ENCODE measurements around the gene OR2A5.
"Not testable (repeated sequence)": the region's sequence is repeated elsewhere in the genome, so short reads cannot be mapped to it uniquely, and the experiment has no call there.

Gene OR2A5, protein sequence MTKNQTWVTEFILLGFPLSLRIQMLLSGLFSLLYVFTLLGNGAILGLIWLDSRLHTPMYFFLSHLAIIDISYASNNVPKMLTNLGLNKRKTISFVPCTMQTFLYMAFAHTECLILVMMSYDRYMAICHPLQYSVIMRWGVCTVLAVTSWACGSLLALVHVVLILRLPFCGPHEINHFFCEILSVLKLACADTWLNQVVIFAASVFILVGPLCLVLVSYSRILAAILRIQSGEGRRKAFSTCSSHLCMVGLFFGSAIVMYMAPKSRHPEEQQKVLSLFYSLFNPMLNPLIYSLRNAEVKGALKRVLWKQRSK

DNA sequence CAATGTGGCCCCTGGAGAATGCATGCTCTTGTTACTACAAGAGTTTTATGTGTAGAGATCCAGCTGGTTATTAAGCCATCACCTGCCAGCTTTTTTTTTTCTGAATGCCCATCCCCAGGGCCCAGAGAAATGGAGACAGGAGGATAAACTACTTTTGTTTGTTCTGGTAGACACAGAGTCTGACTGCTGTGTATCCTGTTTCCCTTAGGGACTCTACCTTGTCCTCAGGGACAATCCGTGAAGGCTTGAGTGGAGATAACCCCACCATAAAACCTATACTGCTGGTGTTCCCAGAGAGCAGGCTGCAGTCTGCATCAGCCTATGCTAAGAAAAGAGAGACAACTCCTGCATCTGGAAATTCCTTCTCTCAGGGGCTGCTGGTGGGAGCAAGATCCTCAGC, at the start of gene OR2A5:
TSS of gene OR2A5 (plus strand) at position 301 of the 400 bp plus-strand sequence. CDS start 1,454 bp downstream, outside the sequence.
- no peak for DNase-seq (ENCODE audit: low read depth)

DNA sequence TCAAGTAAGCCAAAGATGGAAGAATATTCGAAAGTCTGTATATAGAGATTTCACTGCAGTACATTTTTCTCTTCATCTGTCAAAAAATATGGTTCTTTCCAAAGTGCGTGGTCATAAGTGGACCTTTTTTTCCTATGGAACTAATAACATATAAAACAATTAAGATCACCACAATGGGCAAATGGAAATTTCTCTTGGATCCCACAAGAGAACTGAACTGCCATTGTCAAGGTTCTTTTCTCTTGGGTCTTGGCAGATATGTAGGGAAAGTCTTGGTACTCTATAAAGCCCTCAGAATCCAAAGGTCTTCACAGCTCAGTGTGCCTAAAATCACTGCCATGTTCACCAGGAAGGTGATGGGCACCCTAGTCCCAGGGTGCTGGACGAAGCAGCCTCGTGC, 48.7 kb upstream of the OR2A5 start, which contains the start of gene OR6B1:
TSS of gene OR6B1 (plus strand) at position 301 of the 400 bp plus-strand sequence. CDS start 3,677 bp downstream, outside the sequence.
- no peak for DNase-seq (ENCODE audit: low read depth)

DNA sequence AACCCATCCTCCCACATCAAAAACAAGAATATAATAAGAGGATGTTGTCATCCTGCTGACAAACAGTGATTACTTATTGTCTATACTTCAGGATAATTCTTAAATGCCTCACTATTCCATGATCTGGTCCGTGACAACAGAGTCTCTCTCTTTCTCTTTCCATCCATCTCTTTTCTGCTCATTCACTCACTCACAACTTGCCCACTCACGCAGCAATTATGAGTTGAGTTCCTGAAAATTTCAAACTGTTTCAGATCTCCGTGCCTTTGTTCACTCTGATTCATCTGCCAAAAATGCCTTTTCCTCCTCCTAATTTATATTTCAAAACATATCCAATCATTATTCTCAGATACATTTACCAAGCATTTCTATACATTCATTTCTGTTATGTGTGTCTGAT, 47.2 kb upstream of the OR2A5 start:
- DNase-seq (ENCODE audit: low read depth) = no peak

DNA sequence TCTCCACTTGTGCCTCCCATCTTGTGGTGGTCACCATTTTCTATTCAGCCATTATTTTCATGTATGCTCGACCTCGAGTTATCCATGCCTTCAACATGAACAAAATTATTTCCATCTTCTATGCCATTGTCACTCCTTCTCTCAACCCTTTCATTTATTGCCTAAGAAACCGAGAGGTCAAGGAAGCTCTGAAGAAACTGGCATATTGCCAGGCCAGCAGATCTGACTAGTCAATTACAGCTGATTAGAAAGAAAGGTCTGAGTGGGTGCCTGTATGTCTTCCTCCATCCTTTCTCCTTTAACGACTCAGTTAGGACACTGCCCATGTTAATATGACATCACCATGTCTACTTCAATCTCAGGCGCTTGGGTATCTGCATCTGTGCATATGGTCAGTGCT, 44.0 kb upstream of the OR2A5 start:
- no peak for DNase-seq (ENCODE audit: low read depth)

DNA sequence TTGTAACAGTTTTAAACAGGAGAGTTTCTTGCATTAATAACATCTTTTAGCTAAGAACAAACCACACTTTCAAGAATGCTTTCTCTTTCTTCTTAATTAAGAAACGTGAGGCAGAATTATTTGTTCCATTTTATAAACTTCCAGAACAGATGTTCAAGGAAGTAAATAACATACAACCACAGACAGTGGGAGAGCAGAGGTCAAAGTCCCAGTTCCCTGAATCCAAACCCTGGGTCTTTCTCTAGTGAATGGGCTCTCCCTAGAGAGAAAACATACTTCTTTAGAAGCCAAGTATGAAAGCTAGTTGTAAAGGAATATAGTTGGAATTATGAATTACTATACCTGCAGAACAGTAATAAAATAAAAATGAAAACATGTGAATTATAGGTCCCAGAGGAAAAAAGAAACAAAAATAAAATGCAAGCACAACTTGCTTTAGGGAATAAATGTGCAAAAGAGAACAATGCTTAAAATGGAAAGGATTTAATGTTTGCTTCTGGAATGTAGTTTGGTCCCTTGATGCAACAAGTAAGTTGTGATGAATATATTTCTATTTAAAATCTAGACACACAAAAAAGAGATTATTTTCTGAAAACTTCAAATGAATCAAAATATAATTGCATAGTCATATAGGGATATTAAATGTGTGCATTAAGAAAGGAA, 42.6 kb upstream of the OR2A5 start:
- DNase-seq (ENCODE audit: low read depth) = no peak

DNA sequence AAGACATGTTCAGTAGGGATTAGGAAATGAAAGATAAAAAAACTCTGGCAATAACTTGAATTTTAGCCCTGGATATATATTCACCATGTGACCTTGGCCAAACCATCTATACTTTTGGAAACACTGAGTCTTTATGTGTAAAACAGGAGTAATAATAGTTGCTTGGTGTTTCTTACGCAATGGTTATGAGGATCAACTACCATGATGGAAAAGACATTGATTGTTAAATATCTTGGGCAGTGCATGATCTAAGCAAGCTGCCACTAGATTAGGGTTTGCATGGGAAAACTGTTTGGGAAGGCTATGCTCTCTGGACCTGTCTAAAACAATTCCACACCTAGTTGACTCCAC, 42.1 kb upstream of the OR2A5 start:
- DNase-seq (ENCODE audit: low read depth) = no peak

DNA sequence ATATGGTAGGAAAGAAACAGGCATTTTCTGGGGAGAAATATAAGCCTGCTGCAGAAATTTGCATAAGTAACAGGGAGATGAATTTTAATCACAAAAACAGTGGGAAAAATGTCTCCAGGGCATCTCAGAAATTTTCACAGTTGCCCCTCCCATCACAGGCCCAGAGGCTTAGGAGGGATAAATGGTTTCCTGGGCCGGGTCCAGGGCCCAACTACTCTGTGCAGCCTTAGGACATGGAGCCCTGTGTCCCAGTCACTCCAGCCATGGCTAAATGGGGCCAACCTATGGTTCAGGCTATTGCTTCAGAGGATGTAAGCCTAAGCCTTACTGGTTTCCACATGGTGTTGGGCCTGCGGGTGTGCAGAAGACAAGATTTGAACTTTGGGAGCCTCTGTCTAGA, 39.4 kb upstream of the OR2A5 start:
- no peak for DNase-seq (ENCODE audit: low read depth)

DNA sequence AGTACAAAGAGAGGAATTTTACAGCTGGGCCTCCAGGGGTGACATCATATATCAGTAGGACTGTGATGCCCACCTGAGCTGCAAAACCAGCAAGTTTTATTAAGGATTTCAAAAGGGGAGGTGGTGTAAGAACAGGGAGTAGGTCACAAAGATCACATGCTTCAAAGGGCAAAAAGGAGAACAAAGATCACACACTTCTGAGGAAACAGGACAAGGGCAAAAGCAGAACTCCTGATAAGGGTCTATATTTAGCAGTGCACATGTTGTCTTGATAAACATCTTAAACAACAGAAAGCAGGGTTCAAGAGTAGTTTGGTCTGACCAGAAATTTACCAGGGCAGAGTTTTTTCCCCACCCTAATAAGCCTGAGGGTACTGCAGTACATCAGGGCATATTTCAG, 38.7 kb upstream of the OR2A5 start:
- DNase-seq (ENCODE audit: low read depth) = not testable (repeated sequence)

DNA sequence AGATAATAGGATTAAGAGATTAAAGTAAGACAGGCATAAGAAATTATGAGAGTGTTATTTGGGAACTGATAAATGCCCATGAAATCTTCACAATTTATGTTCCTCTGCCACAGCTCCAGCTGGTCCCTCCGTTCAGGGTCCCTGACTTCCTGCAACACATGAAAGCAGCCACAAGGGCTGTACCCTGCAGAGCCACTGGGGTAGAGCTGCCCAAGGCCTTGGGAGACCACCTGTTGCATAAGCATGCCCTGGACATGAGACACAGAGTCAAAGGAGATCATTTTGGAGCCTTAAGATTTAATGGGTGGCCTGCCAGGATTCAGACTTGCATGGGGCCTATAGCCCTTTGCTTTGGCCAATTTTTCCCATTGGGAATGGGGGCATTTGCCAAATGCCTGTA, 37.9 kb upstream of the OR2A5 start:
- DNase-seq (ENCODE audit: low read depth) = not testable (repeated sequence)

DNA sequence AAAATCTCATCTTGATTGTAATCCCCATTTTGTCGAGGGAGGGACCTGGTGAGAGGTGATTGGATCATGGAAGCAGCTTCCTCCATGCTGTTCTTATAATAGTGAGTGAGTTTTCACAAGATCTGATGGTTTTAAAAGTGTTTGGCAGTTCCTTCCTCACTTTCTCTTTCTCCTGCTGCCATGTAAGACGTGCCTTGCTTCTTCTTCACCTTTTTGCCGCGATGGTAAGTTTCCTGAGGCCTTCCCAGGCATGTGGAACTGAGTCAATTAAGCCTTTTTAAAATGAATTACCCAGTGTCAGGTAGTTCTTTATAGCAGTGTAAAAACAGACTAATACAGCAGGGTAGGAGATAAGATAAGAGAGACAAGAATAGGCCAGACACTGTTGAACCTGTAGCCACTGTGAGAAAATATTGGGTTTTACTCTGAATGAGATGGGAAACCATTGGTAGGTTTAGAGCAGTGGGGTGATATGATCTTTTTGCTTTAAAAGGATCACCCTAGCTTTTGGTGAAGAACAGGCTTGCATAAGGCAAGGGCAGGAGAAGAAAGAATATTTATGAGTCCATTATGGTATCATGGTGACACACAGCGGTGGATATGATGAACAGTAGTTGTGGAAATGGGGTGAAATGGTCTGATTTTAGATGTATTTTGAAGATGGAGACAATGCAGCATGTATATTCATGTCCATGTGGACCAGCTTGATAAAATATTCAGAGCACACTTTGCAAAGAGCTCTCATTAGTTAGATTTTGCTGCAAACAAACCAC, 37.1 kb upstream of the OR2A5 start:
- DNase-seq (ENCODE audit: low read depth) = no peak

DNA sequence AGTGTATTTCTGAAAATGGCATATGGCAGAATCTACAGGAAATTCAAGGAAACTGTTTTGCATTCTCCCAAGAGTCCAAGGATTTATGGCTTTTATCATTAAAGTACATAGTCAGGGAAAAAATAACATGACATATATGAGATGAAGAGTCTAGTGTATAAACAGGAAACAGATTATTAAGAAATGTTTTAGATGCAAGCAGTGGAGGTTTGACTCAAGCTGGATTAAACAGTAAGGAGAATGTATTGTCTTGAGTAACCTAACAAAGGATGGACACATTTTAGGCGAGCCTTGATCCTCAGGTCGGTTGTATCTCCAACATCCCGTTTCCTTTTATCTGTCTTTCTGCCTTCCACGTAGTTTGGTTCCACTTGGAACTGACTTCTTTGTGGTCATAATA, 30.7 kb upstream of the OR2A5 start:
- DNase-seq (ENCODE audit: low read depth) = peak; percentile 56

DNA sequence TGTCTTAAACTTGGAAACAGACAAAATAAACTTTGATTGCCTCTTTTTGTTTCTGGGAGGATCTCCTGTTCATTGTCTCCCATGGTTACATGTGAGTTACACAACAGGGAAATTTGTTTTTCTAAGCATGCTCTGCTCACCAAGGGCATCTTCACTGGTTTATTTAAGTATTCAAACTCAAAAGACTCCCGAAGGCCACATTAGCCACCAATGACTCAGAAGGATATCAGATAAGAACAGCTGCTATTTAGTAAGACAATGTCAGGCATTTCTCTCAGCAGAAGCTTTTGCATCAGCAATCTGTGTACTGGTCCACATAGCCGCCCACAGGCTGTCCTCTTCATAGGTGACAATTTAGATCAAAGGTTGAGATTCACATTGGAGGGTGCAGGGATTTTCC, 29.3 kb upstream of the OR2A5 start:
- peak; percentile 98 for DNase-seq (ENCODE audit: low read depth)

DNA sequence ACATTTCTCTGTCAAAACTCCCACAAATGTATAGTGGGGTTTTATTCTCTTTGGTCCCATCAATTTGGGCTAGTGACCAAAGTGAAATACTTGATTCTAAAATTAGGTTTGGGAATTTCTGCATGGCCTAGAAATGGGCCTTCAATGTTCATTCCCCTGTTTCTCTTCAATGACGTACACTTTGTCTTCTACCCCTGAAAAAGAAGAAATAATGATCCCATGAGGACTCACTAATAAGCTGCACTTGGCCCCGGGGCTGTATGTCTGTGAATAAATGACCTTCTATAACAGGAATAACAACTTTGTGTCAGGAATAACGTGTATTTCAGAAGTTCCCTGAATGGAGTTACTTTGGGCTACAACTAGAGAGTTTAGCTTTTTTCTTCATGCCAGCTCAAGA, 28.4 kb upstream of the OR2A5 start:
- DNase-seq (ENCODE audit: low read depth) = no peak

DNA sequence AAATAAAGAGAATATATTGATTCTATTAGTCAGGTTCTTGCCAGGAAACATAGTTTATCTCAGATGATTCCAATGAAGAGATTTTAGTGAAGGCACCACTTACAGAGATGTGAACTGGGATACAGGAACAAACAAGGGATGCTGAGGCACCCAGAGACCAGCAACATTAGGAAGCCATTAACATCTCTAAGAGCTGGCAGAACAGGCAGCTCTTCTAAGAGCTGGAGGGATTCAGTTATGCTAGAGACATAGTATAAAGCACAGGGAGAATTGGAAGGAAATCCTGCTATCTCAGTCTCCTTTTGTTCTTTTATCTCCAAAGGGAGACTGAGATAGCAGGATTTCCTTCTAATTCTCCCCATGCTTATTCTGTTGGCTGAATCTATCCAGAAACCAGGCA, 26.6 kb upstream of the OR2A5 start:
- DNase-seq (ENCODE audit: low read depth) = no peak

DNA sequence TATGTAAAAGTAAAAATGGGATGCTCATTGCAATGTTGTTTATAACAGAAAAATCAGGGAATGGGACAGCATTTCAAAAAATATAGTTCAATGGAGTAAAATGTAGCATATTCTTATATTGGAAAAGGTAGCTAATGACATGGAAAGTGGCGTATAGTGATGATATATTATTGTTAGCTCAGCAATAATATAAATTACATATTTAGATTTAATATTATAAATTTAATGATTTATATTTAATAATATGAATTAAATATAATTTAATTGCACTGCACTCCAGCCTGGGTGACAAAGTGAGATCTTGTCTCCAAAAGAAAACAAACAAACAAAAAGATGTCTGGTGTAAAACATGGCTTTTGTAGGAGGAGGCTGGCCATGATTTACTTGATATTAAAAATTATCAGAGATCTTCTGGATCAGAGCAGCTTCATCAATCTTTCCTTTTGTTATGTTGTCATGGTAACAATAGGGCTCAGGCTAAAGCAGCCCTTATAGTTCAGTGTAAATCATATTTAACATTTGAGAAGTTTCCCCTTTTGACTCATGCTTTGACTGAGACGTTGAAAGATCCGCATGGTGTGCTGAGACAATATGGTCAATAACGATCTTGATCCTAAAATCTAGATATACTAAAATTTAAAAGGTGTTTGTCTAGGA, 25.4 kb upstream of the OR2A5 start:
- no peak for DNase-seq (ENCODE audit: low read depth)

DNA sequence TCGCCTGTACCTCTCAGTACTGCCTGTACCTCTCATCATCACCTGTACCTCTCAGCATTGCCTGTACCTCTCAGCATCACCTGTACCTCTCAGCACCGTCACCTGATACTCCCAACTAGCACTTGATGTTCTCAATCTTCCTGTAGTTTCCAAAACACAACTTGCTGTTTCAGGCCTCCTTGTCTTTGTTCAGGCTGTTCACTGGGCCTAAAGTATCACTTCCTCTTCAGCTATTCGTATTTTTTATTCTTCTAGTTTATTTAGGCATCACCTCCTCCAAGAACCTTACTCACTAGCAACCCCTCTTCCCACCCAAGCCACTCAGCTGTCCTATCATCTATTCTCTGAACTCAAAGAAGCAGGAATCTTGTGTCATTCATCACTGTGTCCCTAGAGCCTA, 24.5 kb upstream of the OR2A5 start:
- no peak for DNase-seq (ENCODE audit: low read depth)

DNA sequence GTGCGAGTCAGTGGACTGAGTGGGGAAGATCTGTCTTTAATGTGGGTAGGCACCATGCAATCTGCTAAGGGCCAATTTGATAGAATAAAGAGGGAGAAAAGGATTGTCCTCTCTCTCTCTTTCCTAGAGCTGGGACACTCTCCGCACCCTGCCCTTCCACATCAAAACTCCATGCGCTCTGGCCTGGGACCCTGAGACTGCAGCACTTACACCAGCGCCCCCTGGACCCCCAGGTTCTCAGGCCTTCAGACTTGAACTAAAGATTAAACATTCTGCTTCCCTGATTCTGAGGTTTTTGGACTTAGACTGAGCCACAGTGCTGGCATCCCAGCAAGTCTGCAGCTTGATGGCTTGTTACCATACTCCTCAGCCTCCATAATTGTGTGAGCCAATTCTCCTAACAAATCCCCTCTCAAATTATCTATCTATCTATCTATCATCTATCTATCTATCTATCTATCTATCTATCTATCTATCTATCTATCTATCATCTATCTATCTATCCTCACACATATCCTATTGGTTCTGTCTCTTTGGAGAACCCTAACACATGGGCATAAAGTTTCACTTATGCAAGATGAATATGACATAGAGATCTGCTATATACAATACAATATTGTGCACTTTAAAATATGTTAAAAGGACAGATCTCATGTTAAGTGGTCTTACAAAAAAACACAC, 22.4 kb upstream of the OR2A5 start:
- DNase-seq (ENCODE audit: low read depth) = no peak

DNA sequence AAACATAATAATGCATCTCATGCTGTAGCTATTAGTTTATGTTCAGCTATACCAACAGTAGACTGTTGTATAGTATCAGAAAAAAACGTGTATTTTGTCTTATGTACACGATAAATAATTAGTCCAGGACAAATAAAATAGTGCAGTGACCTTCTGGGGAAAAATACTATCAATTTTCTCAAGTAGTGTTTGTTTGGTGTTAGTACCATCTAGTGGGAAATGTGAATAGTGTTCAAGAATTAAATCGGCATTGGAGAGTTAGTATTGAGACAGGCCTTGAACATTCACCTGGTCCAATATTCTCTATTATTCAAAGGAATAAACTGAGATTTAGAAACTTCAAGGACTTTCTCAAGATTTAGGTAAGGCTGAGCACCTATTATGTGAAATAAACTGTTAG, 21.7 kb upstream of the OR2A5 start:
- DNase-seq (ENCODE audit: low read depth) = peak; percentile 63

DNA sequence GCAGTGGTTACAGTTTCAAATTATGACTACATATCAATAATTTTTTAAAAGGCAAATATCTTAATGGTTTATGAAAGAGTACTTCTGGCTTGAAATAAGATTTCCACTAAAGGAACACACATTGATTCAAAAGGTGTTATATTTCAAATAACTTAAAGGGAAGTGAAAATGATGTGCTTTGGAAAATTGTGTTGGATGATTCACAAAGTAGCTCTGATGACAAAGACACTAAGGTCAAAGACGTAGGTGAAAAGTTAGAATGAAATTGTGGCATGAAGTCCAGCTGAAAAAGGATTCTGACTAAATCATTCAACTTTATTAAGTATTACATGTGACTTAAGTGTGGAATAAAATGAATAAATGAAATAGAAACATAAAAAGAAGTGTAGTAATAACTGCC, 20.8 kb upstream of the OR2A5 start:
- DNase-seq (ENCODE audit: low read depth) = no peak

DNA sequence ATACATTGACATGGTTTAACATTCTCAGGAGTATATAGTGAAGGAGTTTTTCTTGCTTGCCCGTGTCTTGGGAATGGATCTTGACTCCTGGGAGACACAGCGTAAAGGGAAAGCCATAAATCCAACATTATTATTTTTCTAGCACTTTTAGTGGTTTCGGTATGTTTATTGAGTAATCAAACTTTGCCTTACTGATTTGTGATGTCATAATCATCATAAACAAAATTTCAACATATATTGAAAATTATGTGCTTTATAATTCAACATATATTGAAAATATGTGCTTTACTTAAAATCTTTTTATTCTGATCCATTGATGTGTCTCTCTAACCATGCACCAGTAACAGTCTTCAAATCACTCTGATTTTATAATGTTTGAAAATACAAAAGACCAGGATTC, 20.2 kb upstream of the OR2A5 start:
- no peak for DNase-seq (ENCODE audit: low read depth)

DNA sequence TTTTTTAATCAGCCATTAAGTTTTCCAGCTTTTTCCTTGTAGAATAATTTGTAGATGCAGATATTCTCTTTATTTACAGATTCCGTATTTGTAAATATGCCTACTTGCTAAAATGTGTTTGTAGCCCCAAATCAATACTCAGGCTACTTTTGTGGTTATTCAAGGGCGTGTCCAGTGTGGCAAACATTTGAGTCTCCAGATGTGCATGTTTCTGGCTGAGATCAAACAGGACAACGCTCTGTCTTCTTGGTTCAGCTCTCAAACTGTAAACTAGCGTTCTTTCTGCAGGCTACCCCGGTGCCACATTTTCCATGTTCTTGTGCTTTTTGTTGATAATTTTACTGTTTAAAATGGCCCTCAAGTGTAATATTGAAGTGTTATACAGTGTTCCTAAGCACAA, 16.2 kb upstream of the OR2A5 start:
- DNase-seq (ENCODE audit: low read depth) = no peak
